LNCaP clone FGC (cell line): ENCODE measurements around the gene SCARB1.

ENCODE experiments used
- DNase-seq: peaks from one replicate; pipeline ENCODE4 v3.0.0-alpha.2; 2011; ENCODE audit warnings: low read depth
- H3K4me3 ChIP-seq: 2 replicates; pipeline ENCODE4 v1.5.1; 2011; ENCODE audit warnings: mild to moderate bottlenecking, low read depth, low read length, control low read depth
- TF ChIP-seq, protein P1 (sequence below): IDR thresholded peaks from 2 replicates; pipeline ENCODE4 v1.5.1; 2012; ENCODE audit warnings: mild to moderate bottlenecking; ENCODE audit not compliant: control insufficient read depth, insufficient read depth; ENCODE audit errors: extremely low read depth

Gene SCARB1

DNA sequence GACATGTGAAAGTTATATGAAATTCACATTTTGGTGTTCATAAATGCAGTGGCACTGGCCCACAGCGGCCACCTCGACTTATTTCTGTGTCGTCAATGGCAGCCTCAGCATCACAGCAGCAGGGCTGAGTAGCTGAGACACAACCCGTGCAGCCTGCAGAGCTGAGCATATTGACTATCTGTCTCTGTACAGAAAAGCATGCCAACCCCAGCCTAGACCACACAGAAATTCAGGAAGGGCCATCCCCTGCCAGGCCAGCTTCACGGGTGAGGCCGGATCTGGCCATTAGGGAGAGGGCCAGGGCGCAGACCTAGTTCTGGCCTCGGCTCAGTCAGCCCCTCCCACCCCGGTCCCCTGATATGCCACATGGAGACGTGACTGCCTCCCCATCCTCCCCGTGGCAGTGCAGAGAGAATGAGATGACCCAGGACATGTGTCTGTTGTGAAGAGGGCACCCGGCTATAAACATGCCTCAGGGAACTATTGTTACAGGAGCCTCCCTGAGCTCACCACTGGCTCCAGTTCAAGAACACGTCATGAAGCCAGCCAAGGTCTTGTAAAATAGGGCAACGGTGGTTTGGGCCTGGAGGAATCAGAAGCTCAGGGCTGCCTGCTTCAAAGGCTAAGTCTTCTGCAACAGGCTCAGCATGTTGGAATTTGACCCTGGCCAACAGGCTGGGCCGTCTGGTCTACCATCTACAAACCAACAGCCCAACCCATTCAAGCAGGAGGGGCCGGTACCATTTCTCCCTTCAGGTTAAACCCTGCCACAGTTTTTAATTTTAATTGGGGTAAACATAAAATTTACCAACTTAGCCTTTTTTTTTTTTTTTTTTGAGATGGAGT is 25.5 kb downstream of the SCARB1 start:
- peak; percentile 97 for DNase-seq
- TF ChIP-seq, protein P1, sequence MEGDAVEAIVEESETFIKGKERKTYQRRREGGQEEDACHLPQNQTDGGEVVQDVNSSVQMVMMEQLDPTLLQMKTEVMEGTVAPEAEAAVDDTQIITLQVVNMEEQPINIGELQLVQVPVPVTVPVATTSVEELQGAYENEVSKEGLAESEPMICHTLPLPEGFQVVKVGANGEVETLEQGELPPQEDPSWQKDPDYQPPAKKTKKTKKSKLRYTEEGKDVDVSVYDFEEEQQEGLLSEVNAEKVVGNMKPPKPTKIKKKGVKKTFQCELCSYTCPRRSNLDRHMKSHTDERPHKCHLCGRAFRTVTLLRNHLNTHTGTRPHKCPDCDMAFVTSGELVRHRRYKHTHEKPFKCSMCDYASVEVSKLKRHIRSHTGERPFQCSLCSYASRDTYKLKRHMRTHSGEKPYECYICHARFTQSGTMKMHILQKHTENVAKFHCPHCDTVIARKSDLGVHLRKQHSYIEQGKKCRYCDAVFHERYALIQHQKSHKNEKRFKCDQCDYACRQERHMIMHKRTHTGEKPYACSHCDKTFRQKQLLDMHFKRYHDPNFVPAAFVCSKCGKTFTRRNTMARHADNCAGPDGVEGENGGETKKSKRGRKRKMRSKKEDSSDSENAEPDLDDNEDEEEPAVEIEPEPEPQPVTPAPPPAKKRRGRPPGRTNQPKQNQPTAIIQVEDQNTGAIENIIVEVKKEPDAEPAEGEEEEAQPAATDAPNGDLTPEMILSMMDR = no peak

DNA sequence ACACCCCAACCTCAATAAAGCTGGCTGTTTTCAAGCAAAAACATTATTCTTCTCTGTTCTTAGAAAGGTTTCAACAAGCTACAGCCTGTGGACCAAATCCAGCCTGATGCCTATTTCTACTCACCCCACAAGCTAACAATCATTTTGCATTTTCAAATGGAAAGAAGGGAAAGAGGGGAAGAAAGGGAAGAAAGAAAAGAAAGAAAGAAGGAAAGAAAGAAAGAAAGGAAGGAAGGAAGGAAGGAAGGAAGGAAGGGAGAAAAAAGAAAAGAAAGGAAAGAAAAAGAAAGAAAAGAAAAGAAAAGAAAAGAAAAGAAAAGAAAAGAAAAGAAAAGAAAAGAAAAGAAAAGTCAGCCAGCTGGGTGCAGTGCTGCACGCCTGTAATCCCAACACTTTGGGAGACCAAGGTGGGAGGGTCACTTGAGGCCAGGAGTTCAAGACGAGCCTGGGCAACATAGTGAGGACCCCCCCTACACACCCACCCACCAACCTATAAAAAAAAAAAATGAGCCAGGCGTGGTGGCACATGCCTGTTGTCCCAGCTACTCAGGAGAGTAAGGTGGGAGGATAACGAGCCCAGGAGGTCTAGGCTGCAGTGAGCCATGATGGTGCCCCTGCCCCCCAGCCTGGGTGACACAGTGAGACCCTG is 26.3 kb downstream of the SCARB1 start:
- TF ChIP-seq, protein P1 = no peak
- no peak for DNase-seq
- H3K4me3 ChIP-seq = no peak overlapping the region

More for the DNA sequence above, 25.5 kb downstream of the SCARB1 start:
- H3K4me3 ChIP-seq = no peak overlapping the region

DNA sequence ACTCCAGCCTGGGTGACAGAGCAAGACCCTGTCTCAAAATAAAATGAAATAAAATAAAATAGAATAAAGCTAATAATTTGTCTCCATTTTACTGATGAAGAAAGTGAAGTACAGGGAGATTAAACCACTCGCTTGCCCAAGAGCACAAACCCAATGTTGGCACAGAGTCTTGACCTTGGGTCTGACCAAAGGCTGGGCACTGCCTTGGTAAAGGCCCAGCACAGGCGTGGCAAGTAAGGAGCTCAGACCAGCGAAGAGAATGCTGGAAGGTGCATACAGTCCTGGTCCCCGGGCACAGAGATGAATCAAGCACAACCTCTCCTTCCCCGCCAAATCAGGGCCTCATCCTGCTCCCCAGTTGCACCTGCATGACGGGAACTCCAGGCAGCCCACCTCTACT is 26.9 kb downstream of the SCARB1 start:
- TF ChIP-seq, protein P1 = no peak
- no peak overlapping the region for H3K4me3 ChIP-seq
- DNase-seq = no peak

DNA sequence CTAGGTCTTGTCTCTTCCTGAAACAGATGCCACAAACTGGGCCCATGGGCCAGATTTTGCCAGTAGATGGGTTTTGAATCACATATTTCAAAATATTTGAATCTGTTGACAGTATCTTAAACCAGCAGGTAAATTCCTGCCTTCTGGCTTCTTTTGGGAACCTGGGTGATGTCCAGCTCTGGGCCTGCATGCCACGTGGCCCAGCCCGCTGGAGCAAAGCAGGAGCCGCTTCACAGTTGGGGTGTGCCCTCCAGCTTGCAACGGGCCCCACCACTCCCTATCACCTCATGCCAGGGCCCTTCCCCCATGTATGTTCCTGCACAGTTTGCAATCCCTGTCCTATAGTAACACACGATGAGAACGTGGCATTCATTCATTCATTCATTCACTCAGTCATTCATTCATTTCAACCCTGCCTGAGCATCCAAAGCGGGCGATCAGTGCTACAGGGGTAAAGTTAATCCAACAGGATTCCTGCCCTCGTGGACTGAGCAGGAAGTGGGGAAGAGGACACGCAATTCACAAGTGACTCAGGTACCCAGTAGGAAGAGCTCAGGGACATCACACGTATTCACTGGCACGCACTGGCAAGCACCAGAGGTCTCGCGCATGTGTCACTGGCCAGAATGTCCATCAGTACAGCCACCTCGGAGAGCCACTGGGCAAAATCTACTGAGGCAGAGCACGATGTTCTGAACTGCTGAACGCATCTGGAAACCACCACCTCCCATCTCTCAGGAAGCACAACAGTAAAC is 27.8 kb downstream of the SCARB1 start:
- no peak for DNase-seq
- TF ChIP-seq, protein P1 = no peak

DNA sequence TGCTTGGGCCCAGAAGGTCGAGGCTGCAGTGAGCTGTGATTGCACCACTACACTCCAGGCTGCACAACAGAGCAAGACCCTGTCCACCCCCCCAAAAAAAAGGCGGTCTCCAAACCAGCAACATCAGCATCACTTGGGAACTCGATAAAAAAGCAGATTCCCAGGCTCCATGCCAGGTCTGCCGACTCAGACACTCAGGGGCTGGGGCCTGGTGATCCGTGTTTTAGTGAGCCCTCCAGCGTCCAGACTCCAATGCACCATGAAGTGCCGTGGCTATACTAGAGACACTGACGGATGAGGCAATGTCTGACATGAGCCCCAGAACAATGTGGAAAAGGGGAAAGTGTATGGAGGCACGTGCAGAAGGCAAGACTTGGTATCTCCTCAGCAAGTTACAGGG is 28.8 kb downstream of the SCARB1 start:
- no peak for DNase-seq
- no peak overlapping the region for H3K4me3 ChIP-seq
- TF ChIP-seq, protein P1 = no peak

More for the DNA sequence above, 27.8 kb downstream of the SCARB1 start:
- no peak overlapping the region for H3K4me3 ChIP-seq

DNA sequence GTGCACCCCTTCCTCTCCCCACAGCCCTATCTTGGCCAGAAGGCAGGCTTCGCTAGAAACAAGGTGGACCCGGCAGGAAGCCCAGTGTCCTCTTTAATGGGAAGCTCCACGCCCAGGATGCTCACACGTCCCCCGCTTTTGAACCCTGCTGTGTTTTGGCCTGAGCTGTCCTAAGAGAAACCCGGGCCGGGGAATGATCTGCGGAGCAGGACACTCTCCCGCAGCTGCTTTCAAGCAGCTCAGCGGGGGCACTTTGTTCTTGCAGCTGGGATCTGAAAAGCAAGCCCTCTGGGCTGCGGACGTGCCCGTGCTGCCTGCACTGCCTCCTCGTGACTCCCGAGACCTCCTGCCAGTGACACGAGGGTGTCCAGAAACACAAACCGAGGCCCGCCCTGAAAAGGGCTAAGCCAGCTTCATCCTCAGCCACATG is 30.0 kb downstream of the SCARB1 start:
- DNase-seq = no peak

More for the DNA sequence above, 30.0 kb downstream of the SCARB1 start:
- TF ChIP-seq, protein P1 = no peak
- H3K4me3 ChIP-seq = no peak overlapping the region
